GM19324 (cell line): ENCODE data around the gene HOMER1.

Source experiments
- ATAC-seq: cut with Tn5 transposase; IDR thresholded peaks from one replicate; pipeline ENCODE4 v1.9.1; 2021; ENCODE audit warnings: mild to moderate bottlenecking, moderate library complexity; ENCODE audit not compliant: unreplicated experiment, low FRiP score

HOMER1 gene

DNA sequence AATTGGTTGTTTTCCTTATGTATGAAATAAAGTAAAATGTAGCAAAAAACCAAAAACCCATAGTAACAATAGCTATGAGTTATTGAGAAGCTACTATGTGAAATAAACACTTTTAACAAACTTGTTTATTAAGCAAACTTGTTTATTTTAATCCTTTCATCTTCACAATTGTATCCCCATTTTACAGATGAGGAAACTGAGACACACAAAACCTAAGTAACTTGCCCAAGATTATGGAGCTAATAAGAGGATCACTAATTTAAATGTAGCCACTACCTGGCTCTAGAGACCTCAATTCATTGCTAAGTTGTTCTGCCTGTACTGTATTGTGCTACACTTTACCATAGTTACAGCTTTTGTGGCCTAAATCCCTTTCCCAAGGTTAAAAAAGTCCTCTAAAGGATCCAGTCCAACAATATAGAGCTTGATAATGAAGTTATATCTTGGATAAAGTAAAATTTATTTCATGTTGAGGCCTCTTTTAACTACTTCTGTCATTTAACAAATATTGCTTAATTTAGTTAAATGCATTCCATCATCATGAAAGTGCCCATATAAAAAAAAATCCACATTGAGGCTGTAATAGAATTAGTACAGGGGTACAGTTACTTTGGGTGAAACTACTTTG, 22.1 kb downstream of the HOMER1 start:
- no peak for ATAC-seq

DNA sequence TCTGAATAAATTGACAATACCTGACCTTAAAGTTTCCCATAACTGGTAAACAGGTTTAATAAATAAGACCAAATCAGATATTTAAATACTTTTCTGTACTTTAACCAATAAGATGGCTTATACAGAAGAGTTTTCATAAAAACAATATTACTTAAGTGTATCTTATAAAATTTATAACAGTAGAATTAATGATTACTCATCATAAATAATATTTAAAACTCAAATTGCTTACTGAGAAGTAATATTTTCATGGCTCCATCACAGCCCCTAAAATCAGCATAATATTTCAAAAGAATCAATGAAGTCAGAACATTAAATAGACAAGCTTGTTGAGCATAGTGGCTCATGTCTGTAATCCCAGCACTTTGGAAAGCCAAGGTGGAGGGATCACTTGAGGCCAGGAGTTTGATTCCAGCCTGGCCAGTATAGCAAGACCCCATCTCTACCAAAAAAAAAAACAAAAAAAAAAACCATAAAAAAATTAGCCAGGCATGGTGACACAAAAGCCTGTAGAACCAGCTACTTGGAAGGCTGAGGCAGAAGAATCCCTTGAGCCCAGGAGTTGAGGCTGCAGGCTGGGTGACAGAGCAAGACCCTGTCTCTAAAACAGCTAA, 23.5 kb downstream of the HOMER1 start:
- no peak for ATAC-seq

DNA sequence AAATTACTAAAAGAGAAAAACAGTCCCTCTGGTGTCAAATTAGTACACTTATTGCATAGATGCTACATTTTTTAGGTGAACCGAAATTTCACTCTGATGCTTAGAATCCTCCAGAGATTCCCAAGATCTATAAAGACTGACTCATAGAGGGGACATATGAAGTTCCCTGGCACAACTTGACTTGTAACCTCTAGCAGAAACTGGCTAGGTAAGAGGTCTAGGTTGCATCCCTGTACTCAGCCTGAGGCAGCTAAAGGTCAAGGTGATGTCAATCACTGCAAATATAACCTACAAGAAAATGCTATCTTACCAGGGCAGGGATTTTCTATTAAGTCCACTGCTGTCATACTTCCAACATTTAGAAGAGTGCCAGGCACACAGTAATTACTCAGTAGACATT, 24.2 kb downstream of the HOMER1 start:
- no peak for ATAC-seq

DNA sequence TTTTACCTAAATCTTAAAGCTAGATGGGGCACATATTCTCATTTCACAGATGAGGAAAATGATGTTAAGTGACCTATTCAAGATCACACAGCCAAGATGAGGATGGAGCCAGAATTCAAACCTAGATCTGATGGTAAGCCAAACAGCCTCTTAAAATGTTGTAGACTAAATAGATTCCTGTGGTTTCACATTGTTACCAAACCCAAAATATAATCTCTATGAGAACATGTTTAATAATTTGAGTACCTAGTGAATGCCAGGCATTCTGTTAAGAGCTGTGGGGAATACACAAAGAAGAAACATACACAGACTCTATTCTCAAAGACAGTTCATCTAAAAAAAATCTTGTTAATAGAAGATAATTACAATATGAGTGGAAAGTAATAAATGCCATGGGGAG, 25.2 kb downstream of the HOMER1 start:
- no peak for ATAC-seq

DNA sequence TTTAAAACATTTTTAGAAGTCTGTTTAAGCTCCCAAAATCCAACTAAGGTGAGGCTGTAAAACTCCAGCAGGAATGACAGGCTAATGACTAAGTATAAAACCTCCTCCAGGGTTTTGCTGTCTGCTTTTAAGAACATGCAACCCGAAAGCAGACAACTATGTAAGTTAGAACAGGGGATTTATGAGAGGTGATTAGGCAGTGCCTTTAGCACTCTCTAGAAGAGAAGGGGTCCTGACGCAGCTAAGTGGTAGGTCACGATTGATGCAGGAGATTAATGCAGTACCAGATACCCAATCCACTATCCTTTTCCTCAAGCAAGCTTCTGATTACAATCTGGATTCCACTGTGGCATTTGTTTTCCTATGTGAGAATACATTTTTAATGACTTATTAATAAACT, 25.9 kb downstream of the HOMER1 start:
- no peak for ATAC-seq

DNA sequence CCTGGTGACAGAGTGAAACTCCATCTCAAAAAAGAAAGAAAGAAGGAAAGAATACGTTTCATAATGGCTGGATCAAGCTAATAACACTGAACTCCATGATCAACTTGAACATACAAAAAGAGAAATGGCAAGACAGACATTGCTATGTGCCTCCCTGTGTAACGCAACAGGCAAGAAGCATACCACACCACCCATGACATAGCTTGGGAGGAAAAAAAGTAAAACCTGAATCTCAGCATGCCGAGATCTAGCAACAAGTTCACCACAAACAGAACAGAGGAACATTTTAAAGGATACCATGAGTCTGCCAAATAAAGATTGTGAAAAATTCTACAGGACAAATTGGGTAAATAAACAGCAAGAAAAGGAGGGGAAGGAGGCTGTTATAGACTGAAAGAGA, 26.7 kb downstream of the HOMER1 start:
- ATAC-seq = no peak

DNA sequence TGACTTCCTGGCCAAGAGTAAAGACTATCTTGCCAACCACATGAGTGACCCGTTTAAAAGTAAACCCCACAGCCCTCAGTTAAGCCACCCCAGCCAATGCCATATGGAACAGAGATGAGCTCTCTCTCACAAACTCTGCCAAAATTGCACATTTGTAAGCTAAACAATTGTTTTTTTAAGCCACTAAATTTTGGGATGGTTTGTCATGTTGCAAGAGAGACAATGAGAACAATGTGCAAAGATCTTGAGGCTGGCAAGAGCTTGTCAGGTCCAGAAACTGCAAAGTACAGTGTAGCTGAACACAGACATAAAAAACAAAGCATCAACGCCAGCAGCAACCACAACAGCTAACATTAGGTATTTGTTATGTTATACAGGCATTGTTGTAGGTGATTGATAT, 27.8 kb downstream of the HOMER1 start:
- no peak for ATAC-seq

DNA sequence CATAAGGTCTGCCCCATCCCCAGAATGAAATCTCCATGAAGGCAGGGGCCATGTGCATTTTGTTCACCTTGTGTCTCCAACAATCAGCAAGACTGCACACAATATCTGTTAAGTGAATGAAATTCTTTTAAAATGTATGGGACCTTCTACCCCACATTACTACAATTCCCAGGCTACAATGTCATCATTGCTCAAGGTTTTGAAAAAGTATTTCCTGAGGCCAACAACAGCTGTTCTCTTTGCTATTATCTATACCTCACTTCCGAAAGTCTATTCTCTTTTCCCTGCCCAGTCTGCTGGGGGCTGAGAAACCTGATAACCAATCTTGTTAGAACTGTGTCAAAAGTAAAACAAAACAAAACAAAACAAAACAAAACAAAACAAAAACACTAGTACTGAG, 29.2 kb downstream of the HOMER1 start:
- ATAC-seq = no peak

DNA sequence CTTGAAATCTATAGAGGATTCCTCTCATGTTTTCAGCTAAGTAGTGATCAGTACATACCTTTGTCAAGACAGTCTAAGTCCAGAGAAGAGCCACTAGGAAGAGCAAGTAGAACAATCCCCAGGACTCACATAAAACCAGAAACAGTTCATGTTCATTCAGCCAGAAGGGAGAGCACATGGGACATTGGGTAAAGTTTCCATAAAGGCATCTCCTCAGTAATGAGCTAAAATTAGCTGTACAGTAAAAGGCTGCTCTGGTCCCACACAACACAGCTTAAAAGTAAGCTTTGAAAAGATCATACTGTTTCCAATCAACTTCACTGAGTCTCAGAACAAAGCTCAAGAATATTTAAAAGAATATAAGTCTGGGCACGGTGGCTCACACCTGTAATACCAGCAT, 32.4 kb downstream of the HOMER1 start:
- no peak for ATAC-seq

DNA sequence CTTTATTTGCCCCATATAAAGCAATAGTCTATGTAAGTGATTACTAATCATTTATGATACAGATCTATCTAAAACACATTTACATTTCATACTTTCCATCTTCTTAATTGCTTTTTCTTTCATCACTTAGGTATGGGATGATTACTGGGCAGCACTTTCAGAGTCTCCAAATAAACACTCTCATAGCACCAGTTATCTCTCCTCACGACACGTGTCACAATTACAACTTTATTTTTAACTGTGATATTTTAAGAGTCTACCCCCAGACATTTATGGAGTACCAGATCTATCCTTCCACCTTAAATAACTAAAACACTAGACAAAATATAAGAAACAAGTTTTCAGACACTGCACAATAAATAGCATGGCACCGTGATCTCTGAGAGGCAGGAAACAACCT, 32.9 kb downstream of the HOMER1 start:
- no peak for ATAC-seq

DNA sequence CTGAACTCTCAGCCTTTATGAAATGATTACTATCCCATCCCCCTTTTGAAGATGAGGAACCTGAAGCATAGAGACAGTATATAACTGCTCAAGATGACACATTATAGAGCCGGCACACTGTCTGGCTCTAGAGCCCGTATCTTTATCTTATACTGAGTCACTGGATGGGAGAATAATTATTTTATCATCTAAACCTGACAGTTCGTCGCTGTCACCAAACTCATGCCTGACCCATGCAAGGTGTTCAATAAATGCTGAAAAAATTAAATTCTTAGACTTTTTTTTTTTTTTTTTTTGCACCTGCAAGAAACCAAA, 38.8 kb downstream of the HOMER1 start:
- ATAC-seq = no peak

DNA sequence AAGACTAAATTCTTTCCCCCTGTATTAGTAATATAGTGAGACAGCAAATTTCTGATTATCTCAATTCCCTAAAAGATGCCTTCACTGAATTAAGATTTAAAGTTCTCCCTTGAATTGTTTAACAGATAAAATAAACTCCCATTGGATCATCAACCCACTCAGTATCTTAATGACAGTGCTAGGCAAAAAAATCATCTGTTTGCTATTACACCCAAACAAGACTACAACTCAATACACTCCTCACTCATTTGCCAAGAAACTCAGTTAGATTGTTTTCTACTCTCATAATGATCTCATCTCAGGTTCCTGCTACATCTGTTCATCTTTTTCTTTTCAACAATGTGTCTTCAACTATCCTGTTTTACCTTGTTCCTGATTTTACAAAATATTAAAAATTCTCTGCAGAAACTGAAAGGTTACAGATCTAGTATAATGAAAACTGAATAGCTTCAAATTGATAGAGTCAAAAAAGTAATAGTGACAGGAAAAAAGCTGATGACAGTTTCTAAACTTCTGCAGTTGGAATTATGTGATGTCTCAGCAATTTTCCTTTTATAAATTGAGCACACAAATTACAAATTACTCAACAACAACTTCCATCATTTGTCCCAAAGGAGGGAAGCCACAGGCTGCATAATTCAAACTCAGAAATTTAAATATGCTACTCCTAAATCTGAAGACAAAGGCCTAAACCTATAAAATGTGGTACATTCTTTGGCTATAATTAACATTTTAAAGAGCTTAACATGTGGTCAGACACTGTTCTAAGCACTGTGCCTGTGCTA, 39.4 kb downstream of the HOMER1 start:
- no peak for ATAC-seq

DNA sequence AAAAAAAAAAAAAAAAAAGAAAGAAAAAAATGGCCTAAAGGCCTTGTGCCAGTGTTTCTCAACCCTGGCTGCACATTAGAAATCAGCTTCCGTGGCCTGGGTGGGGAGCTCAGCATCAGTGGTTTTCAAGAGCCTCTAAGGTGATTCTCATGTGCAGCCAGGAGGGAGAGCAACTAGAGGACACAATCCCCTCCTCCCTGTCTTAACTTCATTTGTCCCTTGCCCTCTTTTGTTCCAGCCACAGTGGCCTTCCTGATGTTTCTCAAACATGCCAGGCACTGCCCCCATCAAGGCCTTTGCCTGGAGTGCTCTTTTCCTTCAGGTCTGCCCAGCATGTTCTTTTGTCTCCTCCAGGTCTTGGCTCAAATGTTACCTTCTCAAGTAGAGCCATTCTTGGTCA, 42.4 kb downstream of the HOMER1 start:
- no peak for ATAC-seq

DNA sequence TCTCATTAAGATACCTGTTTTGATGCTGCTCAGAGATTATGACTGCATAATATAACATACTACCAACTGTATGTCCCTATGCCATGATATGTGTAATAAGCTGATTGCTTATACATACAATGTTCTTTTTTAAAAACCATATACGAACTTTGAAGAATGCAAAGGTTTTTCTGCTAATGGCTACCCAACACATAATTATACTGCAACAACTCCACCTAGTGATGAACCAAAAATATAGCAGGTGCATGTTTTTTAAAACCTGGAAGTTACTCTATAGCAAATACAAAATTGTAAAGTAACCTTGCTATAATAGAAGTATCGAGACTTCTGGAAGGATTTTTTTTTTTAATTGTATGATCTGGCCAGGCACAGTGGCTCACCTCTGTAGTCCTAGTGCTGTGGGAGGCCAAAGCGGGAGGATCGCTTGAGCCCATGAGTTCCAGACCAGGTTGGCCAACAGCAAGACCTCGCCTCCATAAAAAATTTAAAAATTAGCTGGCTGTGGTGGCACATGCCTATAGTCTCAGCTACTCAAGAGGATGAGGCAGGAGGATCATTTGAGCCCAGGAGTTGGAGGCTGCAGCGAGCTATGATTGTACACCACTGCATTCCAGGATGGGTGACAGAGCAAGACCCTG, 49.1 kb downstream of the HOMER1 start:
- no peak for ATAC-seq

DNA sequence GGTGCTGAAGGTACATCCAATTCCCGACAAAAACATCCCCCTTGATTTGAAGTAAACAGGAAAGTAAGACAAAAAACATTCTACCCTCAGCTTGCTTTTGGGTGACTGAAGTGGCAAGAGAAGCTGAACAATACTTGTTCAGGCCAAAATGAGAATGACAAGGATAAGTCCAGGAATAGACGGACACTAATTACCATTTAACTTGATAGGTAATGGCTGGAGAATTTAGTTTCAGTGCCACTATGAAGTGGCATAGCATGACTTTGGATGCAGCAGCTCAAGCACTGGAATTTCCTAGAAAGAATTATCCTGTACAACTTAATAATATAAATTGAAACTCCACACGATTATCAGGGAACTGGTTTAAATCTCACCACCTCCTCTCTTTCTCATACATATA, 49.7 kb downstream of the HOMER1 start:
- ATAC-seq = no peak

DNA sequence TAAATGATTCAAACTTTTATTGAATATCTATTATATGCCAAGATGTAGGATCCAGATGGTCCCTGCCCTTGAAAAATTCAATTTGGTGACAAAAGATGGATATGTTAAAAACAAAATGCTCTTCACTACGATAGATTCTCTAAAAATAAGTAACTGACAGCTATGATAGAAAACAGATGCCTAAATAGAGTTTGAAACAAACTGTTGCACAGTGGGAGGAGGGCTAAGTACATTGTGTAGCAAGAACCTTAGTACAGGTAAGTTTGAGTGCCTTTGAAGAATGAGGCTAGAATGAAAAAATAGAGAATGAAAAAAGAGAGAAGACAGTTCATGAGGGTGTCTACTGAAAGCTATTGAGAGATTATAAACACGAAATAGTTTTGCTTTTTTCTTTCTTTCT, 54.3 kb downstream of the HOMER1 start:
- ATAC-seq = no peak

DNA sequence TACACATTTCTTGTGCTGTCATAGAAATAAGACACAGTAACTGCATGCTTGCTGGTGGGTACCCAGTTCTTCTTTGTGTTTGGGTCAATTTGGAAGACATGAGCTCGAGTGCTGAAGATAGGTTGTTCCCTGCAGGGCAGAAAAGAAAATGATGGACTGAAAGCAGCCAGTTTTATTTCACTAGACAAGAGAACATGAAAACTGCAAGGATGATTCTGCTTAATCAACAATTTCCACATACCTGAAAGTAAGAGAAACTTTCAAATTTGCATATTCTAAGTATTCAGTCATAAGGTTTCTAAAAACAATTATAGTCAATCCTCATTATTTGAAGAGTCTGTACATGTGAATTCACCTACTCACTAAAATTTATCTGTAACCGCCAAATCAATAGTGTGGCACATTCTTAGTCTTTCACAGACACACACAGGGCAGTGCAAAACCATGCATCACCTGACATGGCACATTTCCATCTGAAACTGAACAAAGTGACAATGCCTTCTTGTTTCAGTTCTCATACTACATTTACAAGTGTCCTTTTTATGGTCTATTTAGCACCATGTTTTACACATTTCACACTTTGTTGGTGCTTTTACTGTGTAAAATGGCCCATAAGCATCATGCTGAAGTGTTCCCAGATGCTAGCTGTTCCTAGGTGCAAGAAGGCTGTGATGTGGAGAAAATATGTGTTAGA, 56.9 kb downstream of the HOMER1 start:
- ATAC-seq = peak; percentile 83

DNA sequence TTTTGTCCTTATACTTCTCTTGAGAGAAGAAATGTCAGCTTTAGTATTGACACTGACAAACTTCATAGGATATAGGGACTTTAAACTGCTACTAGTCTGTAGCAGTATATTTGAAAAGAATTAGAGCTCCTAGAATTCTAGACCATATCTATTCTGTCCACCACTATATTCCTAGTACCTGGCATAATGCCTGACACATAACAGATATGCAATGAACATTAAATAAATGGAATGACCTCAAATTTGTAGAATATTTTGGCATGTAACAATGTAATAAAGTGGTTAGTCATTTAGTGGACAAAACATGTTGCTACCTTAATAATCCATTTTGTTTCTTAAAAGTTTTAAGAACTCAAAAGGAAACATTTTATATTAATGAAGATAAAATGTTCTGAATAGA, 57.5 kb downstream of the HOMER1 start:
- no peak for ATAC-seq

DNA sequence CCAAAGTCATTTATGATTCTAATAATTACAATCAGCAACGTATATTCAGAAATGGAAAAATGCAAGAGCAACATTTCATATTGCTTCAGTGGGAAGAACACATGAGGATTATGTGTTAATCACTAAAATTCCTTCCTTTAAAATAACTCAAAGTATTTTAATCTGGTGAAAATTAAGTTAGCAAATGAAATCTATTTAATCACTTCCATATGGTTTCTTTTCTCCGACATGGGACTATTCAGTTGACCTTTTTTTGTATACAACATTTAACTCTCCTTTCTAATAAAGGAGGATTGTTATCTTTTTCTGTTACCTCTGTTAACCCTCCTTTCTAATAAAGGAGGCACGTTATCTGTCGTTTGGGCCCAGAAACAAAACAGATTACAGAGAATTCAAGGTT, 59.9 kb downstream of the HOMER1 start:
- ATAC-seq = no peak

DNA sequence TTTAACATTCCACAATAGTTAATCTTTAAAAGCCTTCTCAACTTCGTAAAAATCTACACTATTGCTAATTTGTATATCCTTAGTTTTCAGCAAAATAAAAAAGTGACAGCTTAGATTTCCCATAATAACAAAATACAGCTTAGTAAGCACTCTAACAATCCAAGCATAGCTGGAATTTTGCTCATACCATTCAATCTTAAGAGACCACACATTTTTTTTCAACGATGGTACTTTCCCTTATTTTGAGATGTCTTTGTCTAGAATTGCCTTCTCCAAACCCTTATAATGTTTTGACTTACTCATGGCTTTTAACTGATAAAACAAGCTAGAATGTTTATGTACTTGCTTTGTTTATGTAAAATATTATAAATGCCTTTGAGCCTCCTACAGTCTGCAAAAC, 65.6 kb downstream of the HOMER1 start:
- ATAC-seq = no peak

DNA sequence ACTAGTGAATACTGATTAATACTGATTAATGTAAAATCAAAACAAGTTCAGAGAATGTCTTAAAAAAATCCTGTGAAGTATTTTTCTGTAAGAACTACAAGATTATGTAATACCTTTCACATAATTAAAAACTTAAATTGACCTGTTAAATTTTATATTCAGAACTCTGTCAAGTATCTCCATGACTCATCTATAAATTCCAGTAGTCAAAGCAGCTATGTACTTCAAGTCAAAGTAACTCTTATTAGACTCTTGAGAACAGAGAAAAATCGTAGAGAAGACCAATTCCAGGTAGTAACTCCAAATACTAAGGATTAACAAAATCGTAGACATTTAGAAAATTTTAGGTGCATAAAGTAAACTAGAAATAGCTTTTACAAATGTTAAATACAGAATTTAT, 77.1 kb downstream of the HOMER1 start:
- no peak for ATAC-seq
